Stimulated activated CD4-positive, alpha-beta T cell treated with anti-CD3 and anti-CD28 coated beads, Interleukin-4, amount 100 ng/mL, for 4 hours (primary cell): ENCODE measurements around the gene GNB5.
"Not testable (repeated sequence)": the region's sequence is repeated elsewhere in the genome, so short reads cannot be mapped to it uniquely, and the experiment has no call there.

Experiments
- DNase-seq, 2 experiments: peaks; one replicate each; pipeline ENCODE4 v3.0.0-alpha.2; 2020

Gene GNB5

DNA sequence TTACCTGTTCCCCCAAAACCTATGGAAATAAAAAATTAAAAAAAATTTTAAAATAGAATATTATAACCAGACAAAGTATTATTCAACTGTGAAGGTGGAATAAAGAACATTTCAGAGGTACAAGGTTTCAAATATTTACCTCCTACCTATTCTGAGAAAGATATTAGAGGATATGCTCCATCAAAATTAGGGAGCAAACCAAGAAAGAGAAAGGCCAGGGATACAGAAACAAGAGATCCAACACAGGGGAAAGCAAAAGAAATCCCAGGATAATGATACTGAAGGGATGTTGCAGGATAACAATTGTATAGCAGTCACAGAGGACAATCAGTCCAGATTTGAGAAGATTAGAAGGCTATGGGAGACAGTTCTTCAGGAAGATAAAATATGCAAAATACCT is 101.0 kb downstream of the GNB5 start:
- no peak for DNase-seq

GRCh38 chr15:52086011-52086786 is 105.0 kb downstream of the GNB5 start:
- DNase-seq: no peak

- no peak for DNase-seq
These were observed 105.9 kb downstream of the GNB5 start for GRCh38 chr15:52085299-52085698.

DNA sequence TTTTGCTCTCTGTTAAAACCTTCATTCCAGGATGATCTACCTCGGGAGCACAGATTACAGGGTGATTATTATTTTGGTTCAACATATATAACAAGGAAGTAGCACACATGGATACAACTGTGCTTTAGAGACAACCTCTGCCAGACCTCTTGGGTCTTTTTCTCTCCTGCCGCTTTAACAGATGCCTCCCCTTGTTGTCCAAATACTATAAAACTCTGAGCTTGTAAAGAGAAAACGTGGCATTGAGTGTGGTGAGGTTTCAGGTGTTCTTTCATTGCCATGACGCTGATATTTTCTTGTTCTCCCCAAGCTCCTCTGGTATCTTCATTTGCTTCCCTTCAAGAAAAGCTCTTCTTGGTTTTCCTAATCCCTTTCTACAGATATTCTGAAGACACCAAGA is 107.6 kb downstream of the GNB5 start:
- DNase-seq: no peak

DNA sequence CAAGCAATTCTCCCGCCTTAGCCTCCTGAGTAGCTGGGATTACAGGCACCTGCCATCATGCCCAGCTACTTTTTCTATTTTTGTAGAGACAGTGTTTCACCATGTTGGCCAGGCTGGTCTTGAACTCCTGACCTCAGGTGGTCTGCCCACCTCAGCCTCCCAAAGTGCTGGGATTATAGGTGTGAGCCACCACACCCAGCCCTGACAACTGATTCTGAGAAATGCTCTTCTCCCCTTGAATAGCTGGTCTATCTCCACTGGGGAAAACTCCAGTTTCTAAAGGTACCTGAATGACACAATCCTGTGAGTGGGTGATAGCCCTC is 108.2 kb downstream of the GNB5 start:
- not testable (repeated sequence) for DNase-seq

DNA sequence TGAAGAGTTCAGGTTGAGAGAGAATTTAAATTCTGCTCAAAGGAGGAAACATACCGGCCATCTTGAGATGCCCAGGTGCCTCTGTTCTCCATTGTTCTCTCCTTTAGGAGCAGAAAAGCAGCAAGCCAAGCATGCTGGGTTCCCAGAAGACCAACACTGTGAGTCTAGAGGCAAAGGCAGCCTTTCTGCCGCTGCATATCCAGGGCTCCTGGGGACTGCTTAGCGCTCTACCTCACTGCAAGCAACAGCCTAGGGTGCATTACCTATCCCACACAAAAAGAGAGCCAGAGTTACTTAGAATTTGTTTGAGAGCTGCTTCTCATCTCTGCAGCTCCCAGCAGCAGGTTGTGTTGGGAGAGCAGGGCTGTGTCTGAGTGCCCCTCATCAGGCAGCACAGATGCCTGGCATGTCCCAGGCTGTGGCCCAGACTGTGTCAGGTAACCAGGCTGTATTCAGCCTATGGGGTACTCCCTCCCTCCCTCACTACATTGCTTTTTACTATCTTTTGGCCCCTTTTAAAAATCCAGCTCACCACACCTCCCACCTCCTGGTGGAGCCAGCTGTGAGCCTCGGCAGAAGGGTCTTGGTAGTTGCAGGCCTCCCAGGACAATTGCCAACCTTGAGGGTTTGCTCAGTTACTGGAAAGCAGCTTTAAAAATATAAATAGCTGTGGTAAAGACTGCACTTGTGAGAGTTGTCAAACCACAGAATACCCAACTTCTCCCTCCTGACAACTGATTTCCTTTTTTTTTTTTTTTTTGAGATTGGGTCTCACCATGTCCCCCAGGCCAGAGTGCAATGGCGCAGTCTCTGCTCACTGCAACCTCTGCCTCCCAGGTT is 108.8 kb downstream of the GNB5 start:
- no peak for DNase-seq

DNA sequence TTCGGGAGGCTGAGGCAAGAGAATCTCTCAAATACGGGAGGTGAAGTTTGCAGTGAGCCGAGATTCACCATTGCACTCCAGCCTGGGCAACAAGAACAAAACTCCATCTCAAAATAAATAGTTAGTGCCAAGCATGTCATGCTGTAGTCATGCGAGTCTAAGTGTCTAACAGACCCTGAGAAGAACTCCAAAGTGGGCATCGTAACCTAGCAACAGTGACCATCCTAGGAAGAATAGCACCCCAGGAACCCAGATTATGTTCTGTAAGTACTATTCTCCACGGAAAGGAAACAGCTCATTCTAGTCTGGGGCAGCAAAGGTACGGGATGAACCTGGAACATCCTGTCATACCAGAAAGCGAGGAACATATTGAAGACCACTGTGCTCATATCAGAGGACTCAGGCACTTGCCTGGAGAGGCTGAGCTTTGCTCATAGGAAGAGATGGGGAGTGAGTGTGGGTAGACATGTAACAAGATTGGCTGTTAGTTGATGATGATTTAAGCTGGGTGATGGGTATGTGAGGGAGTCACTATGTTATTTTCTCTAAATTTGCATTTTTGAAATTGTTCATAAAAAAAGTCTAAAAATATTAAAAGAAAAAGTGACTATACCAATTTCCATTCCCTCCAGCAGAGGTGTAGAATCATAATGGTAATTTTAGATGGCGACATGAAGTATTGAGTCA is 110.3 kb downstream of the GNB5 start:
- DNase-seq: no peak

DNA sequence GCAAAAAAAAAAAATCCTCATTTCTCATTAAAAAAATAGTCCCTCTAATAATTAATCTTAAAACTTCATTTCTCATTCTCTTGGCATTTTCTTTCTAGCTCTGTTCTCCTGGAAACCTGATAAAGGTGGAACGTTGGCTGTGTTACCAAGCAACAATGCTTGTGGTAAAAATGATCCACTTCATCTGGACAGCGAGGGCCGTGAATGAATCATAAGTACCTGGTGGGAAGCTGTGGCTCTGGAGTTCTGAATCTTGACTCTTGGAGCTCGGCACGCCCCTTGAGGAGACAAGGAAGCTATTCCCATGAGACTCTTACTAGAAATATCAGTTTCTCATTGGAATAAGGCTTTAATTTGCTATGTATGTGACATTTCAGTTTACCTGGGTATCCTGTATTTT is 111.2 kb downstream of the GNB5 start:
- no peak for DNase-seq

GRCh38 chr15:52078876-52079700 is 112.1 kb downstream of the GNB5 start:
- DNase-seq: peak; percentile 74 to 83

DNA sequence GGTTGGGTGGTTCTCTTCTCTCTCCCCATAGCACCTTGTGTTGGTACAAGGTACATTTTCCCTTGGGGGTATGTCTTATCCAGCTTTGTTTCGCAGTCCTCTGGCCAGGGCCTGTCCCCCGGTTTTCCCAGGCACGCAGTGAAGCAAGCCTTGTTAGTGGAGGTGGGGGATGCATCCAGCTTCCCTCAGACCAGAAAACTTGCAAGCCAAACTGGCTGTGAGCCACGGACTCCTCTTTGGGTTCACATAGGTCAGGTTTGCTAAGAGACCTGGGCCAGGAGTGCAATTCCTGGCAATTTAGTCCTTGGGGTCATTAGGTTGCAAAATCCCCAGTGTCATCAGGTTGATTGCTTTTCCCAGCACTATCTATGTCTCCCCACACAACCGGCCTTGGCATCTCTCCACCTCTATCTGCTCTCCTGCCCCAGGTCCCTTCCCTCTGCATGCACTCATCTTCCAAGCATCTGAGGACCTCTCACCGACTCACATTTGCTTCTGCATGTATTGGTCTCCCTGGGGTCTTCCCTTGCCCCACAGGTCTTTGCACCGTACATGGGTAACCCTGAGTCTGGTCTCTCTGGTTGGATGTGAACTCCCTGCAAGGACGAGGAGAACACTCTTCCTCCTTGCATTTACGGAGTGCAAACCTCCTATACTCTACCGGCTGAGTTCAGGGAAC is 112.9 kb downstream of the GNB5 start:
- DNase-seq: no peak

DNA sequence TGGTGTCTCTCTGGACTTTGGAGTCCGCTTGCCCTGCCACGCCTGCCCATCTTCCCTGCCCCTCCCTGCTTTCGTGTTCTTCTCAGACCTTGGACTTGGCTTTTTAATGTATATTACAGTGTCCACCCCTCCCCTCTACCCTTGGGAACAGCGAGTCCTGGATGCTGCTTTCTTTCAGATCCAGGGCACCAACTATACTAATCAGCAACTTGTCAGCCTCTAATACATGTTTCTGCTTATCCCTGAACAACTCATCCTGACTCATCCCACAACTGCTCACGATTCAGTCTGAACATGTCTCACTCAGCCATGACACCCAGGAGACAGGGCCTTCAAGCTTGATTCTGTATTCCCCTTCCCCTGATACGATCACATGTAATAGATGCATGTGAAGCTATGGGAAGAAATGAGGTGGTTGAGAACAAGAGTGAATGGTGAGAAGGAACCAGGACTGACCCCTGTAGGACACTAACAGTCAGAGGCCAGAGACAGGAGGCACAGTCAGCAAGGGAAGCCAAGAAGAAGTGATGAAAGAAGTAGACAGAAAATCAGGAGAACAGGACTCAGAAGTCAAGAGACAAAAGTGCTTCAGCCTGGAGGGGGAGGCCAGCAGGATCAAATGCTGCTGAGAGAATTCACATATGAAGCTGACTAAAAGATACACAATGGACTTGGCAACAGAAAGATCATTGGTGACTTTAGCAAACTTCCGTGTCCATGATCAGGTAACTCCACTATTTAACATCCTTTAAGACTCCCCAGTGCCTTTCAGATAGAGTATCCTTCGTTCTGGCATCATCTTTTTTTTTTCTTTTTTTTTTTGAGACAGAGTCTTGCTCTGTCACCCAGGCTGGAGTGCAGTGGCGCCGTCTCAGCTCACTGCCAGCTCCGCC is 114.1 kb downstream of the GNB5 start:
- no peak for DNase-seq

GRCh38 chr15:52071570-52071969 is 119.6 kb downstream of the GNB5 start:
- DNase-seq: no peak

DNA sequence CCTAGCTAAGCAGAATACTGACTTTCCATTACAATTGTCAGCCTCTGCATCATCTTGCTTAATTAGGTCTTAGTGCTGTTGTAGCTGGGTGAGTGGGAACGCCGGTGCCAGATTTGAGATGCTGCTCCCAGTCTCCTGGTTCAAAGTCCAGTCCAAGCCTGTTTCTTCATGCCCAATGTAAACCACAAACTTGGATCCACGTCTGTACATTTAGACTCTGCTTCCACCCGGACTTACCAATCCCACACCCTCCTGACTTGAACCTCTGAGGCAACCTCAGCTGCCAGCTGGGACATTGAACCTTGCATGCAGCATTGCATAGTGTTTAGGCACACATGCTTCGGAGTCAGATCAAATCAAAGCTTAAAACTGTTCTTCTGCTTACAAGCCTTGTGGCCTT is 121.6 kb downstream of the GNB5 start:
- no peak for DNase-seq

GRCh38 chr15:52068004-52068615 is 123.1 kb downstream of the GNB5 start:
- DNase-seq: no peak

DNA sequence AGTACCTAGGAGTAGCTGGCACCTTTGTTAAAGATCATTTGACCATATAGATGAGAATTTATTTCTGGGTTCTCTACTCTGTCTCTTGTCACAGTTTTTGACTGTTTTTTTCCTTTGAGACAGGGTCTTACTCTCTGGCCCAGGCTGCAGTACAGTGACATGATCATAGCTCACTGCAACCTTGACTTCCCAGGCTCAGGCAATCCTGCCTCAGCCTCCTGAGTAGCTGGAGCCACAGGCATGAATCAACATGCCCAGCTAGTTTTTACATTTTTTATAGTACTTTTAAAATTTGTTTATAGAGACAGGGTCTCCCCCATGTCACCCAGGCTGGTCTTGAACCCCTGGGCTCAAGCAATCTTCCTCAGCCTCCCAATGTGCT is 123.7 kb downstream of the GNB5 start:
- no peak for DNase-seq

GRCh38 chr15:52066842-52067544 is 124.2 kb downstream of the GNB5 start:
- no peak for DNase-seq
